Activated CD8-positive, alpha-beta memory T cell treated with anti-CD3 and anti-CD28 coated beads for 1 hour (primary cell): ENCODE data around the gene L3MBTL4.
"Not testable (repeated sequence)": the region's sequence is repeated elsewhere in the genome, so short reads cannot be mapped to it uniquely, and the experiment has no call there.

Experiments used
- DNase-seq, 2 donors: peaks; one replicate each; pipeline ENCODE4 v3.0.0-alpha.2; 2020; ENCODE audit warnings: low read depth in 1 of 2; ENCODE audit errors: extremely low read depth in 1 of 2

Gene L3MBTL4

DNA sequence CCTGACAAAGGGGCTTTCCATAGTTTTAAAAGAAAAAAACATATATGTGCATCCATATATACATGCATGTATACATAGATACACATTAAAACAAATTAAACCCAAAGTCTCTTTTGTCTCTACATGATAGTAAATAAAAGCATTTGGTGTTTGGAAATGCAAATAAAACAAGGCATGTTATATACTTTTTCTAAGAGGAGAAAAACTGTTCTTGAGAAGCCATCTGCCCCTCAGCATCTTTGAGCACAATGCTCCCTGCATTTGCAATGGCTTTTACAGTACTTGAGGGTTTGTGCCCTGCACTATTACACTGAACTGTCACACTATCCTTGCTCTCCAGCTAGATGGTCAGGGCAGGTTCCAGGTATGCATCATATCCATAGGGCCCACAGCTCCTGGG is 210.2 kb downstream of the L3MBTL4 start:
- no peak for DNase-seq

DNA sequence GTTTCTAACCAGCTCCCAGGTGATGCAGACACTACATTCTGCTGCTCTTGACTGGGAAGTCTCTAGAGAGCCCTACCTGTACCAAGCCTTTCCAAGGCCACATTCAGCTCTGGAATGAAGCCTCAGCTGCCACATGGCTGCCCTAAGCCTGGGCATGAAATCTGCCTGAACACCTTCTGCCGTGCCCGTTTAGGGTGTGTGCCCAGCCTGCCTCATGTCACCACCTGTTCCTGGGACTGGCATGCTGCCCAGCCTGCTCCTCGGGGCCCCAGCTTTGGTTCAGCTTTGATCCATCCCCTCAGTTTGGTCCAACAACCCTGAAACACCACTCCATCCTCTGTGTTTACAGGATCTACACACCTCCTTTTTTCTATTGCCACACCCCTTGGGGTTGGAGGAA is 210.9 kb downstream of the L3MBTL4 start:
- DNase-seq, result no peak

DNA sequence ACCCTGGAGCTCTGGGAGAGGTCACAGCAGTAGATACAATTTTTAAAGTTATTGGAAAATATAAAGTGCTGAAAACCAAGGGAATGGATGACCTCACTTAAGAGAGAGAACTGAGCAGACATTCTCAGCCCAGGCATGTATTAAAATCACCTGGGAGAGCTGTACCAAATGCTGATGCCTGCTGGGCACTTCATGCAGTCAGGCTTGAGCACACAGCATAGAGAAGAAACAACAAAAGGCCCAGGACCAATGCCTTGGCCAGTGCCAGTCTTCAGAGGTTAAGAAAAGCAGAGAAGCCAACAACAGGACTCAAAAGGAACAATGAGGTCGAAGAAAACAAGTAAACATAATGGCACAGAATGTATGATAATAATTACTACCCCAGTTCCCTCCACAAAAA is 211.8 kb downstream of the L3MBTL4 start:
- DNase-seq, result no peak

DNA sequence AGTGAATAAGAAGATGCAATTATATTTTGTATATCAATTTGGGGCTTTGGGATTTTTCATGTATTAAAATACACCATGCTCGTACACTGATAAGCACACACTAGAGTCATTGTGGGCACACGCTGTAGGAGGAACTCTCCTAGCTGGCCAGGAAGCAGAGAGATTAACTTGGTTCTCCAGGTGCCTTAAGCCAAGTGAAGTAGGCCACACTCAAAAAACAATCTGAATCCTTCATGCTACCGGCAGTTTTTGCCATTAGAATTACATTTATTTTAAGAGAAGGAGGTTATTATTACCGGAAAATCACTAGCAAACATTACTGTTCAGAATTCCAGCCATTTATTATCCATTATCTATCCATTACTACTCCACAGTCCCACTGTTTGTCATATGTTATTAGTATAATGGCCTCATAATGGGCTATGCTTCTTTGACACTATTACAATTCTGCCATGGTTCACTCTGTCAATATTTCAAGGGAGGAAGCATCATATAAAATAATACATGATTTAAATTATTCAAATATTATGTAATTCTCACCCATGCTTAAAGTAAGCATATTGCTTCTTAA is 214.4 kb downstream of the L3MBTL4 start:
- DNase-seq, result no peak

DNA sequence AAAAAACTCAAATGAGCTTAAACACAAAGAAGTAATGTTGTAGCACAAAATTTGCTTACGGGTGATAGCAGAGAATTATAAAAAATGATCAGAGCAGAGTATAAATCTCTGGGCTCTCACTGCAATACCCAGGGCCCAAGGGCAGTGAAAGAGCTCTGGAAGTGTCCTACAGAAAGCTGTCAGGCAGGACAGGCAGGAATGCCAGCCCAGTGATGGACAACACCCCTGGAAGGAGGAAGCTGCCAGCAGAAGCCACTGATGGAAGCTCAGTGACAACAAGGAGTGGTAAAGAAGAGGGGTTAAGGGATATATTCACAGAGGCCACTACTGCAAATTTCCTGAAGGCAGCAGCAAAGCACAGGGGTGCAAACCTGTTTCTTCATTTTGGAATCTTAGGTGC is 214.9 kb downstream of the L3MBTL4 start:
- no peak for DNase-seq

DNA sequence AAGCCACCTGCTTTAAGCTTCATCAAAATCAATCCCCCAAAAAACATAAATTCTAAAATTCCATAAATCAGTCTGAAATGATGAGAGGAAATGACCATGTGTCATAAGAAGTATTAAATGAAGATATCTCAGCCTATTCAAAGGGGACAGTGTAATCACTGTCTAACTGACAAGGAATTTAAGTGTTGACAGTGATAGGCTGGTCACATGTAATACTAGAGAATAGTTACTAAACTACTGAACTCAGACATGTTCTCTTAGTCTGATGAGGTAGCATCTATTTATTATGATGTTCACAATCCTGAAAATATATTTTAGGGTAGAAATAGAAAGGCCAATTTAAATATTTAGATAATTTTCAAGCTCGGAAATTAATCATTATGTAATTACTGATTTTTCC is 216.1 kb downstream of the L3MBTL4 start:
- no peak for DNase-seq

DNA sequence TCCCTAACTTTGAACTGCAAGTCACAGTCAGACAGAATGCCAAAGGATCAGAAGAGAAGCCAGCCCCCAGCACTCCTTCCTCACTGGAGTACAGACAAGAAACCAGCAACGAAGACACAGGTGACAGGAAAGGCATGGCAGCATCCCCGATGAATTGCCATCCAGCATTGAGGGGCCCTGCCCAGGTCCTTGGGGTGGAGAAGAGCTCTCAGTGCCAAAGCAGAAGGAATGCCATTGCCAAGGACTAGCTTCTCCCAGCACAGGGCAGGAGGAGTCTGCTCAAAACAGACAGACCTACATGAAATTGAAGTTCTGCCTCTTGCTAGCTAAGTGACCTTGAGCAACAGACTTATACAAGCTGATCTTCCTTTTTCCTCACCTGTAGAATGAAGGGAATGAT is 220.1 kb downstream of the L3MBTL4 start:
- DNase-seq, result no peak

DNA sequence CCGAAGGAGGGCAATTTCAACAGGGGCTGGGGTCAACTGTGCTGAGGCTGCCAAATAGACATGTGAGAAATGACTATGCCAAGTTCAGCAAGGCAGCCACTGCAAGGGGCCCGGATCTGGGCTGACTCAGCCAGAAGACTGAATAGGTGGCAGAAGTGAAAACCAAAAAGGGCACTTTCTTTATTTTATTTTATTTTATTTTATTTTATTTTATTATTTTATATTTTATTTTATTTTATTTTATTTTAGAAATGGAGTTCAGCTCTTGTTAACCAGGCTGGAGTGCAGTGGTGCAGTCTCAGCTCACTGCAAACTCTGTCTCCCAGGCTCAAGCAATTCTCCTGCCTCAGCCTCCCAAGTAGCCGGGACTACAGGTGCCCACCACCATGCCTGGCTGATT is 228.9 kb downstream of the L3MBTL4 start:
- DNase-seq, result not testable (repeated sequence)

DNA sequence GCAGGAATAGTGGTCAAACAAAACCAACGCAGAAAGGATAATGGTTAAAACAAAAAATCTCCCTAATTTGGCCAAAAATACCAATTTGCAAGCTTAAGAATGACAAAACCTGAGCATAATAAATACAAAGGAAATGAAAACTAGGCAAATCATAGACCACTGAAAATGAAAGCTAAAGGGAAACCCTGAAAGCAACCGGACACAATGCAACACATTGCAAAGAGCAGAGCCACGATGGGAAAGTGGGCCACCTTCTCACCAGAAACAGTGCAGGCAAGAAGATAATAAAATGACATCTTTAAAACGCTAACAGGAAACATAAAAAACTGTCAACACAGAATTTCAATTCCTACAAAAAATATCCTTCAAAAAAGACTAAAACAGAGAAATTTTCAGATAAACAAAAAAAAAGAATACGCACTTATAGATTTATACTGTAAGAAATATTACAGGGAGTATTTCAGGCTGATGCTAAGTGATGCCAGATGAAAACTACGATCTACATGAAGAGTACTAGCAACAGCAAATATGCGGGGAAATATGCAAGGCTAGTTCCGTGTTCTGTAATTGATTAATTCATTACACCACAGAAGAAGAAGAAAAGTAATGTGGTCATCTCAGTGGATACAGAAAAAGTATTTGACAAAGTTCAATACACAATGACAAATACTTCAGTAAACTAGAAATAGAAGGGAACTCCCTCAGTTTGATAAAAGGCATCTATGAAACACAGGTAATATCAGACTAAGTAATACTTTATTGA is 239.5 kb downstream of the L3MBTL4 start:
- no peak for DNase-seq

DNA sequence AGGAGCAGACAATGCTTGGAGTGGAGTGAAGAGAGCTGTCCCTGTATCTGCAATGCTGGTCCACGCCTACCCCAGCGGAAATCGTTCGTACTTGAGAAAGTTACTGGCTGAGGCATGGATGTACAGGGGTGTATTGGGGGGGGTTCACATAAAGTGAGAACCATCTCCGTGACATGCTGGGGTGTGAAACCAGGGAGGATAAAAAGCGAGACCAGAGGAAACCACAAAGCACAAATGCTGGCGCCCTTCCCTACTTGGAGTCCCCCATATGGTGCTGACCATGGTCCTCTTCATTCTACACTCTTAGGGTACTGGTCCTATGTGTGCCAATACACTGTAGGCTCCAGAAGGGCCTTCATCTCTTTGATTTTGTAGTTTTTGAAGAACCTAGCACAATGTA is 244.1 kb downstream of the L3MBTL4 start:
- DNase-seq, result no peak

DNA sequence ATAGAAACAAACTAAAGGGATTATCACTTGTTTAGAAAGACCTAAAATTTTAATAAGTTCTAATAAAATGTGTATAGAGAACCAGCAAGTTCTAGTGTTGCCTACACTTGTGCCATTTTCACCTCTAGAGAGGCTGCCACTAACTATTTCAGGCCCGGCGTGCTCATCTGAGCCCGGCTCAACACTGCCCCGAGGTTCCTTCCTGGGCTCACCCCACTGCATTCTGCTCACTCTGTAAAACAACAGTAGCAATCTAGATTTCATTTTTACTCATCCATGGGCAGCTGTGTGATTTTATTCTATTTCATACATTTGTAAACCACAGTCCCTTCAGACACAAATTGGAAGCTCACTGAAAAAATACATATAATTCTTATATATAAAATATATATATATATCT is 253.2 kb downstream of the L3MBTL4 start:
- no peak for DNase-seq

DNA sequence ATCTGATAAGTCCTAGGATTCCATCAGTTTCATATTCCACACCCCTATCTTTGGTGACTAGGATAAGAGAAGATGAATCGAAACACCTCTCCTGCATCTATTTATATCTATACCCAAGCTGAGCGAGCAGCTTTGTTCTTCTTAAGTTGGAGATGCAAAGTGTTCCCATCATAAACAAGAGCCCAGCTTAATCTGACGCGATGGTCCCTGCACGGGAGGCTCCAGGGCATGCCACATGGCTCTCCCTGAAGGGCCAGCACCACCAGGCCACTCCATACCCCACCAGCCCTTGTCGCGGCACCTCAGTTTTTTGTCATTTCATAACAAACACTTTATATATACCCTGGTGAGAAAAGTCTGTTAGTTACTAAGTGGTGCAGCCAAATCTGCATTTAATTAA is 255.3 kb downstream of the L3MBTL4 start:
- DNase-seq, result no peak

DNA sequence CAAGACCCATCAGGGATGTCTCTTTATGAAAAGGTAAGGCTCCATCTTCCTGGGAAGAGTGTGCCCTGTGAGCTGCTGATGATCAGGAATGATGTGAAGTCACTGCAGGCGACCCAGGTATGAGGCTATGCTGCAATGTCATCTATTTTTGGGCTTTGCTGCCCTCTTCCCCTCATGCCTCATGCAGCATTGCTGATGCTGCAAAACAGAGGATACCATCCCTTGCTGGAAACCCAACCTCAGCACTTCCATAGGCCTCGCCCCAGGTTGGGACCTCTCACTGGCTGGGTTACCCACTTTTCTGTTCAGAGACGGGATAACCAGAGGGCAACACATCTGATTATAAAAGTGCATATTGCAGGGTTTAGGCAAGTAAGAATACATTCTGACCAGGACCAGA is 255.8 kb downstream of the L3MBTL4 start:
- no peak for DNase-seq

DNA sequence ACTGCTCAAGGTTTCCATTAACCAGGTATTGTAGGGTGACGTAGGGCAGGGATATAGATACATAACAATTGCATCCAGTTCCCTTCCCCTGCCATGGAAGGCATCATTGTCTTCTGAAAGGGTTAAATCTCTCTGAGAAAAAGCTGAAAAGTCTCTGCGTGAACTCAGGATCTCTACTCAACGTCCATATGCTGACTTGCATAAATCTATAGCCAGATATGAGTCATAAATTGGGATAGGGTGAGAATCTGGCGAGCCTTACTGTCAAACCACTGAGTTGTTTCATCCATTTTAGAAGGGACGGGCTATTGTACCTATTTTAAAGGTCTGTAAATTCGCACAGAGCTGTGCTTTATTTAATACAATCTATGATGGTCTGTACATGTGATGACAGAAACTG is 258.3 kb downstream of the L3MBTL4 start:
- no peak for DNase-seq

DNA sequence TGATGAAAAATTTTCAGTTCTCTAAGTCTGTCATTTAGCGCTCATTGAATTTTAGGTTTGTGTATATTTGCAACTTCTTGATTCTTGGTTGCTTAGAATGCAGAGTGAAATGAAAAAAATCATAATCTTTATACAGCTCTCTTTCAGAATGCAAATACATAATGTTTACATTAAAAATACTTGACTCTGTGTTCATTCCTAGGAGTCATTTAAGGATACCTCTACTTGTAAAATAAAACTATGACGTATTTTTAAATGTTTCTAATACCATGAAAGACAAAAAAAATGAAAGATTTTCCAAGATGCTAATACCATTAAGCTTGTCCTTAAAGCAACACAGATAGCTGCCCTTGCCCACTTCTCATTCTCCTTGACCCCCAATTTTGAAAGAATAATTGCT is 259.0 kb downstream of the L3MBTL4 start:
- no peak for DNase-seq

DNA sequence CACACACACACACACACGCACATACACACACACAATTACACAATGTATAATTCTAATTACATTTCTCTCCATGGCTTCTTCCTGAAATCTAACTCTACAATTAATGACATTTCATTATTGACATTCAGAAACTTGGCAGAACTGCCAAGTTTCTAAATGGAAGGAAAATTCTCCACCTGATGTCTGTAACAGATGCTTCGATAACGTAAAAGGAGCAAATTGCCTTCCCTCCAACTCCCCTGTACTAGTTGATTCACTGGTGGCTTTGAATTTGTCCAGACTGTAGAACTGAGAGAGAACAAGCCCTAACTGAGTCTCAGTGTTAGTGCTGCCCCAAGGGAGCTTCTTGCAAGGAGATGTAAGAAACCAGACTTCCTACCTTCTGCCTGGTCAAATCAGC is 264.3 kb downstream of the L3MBTL4 start:
- no peak for DNase-seq

DNA sequence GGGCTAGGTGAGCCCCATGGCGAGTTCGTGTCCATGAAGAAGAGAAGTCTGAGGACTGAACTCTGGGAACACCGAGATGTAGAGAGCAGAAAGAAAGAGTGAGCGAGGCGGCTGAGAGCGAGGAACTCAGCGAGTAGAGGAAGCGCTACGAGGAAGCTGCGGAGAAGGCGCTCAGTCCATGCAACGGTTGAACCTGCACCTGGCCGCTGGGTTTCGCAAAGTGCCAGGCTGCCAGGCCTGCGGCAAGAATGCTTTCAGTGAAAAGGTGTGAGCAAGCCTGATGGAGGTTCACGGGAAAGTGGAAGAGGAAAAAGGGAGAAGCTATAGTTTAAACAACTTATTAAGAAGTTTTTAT is 268.4 kb downstream of the L3MBTL4 start:
- no peak for DNase-seq

DNA sequence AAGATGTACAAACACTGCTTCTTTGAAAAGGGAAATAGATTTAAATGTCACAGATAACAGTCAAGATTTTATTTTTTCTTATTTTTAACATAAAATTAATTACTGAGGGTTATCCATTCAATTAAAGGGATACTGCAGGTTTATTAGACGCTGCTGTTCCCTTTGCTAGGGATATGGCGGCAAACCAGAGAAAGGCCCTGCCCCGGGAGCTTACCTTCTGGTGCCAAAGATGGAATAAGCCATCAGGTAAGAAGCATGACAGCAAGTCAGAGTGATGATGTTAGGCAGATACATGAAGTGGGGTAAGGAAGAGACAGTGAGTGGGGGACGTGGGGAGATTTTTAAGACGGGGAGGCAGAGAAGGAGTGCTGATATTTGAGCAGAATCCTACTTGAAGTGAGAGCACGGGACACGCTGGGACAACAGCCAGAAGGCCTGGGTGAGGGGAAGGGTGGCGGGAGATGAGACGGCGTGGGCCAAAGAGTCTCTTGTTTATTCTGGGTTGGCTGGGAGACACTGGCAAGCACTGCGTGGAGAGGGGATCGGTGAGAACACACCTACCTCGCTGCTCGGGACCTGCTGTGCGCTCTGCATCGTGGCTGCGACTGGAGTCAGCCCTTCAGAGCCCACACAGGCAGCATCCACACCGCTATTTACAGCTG is 268.9 kb downstream of the L3MBTL4 start:
- DNase-seq, result no peak

DNA sequence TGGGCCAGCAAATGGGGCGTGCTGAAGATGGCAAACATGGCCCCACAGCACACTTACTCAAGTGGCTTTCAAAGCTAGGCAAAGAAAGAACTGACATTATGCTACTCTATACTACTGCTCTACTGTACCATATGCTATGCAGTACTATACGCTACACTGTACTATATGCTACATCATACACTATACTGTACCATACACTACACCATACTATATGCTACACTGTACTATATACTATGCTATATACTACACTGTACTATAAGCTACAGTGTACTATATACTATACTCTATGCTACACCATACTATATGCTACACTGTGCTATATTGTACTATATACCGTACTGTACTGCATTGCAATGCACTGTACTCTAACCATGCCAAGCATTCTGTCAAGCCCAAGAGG is 275.7 kb downstream of the L3MBTL4 start:
- no peak for DNase-seq

DNA sequence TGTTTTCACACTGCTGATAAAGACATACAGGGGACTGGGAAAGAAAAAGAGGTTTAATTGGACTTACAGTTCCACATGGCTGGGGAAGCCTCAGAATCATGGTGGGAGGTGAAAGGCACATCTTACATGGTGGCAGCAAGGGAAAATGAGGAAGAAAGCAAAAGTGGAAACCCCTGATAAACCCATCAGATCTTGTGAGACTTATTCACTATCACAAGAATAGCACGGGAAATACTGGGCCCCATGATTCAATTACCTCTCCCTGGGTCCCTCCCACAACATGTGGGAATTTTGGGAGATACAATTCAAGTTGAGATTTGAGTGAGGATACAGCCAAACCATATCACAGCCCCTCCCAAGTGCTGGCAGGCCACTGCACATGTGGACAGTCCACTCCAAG is 278.8 kb downstream of the L3MBTL4 start:
- DNase-seq, result not testable (repeated sequence)

DNA sequence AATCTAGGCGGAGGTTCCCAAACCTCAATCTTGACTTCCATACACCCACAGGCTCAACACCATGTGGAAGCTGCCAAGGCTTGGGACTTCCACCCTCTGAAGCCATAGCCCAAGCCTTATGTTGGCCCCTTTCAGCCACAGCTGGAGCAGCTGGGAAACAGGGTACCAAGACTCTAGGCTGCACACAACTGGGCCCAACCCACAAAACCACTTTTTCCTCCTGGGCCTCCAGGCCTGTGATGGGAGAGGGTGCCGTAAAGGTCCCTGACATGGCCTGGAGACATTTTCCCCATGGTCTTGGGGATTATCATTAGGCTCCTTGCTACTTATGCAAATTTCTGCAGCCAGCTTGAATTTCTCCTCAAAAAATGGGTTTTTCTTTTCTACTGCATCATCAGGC is 279.7 kb downstream of the L3MBTL4 start:
- DNase-seq, result not testable (repeated sequence)

DNA sequence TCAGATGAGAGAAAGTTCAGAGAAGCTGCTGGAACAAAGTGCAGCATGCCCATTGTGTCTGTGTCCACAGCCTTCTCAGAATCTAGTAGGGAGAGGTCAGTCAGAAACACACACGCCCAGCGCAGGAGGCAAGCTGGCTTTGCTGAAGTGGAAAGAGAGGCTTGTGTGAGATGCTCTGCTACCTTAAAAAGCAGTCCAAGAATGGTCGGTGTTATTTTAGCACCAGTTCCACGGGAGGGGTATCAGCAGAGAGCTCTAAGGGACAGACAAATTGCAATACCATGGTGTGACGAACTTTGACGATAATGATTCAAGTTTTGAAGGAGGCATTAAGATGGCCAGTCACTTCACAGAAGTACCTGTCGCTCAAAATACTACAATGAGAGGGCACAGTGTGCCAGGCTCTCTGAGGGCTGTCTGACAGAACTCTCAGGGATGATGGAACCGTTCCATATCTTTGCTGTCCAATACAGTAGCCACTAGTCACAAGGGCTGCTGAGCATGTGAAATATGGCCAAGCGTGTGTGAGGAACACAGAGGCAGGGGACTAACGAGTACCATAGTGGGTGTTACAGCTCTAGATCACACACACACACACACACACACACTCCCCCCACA is 281.9 kb downstream of the L3MBTL4 start:
- no peak for DNase-seq
